HCEC 1CT (cell line): ENCODE measurements around the gene DYSF.

Source experiments
- DNase-seq: peaks from one replicate; pipeline ENCODE4 v3.0.0-alpha.2; 2017

DYSF gene

GRCh38 chr2:71662665-71663394, 209.5 kb downstream of the DYSF start:
- DNase-seq, result no peak

DNA sequence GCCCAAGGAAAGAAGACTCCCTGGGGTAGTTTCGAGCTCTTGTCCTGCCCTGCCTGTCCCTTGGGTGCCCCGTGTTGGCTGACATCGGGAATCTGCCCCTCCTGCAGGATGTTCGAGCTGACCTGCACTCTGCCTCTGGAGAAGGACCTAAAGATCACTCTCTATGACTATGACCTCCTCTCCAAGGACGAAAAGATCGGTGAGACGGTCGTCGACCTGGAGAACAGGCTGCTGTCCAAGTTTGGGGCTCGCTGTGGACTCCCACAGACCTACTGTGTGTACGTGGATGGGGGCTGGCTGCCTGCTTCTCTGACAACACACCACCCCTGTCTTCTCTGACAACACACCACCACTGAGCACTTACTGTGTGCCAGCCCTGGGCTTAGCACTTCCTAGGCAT, 210.8 kb downstream of the DYSF start:
- DNase-seq, result no peak

GRCh38 chr2:71665168-71666093, 212.1 kb downstream of the DYSF start:
- no peak for DNase-seq

- DNase-seq, result no peak
These were observed 212.7 kb downstream of the DYSF start for GRCh38 chr2:71666094-71666474.

- no peak for DNase-seq
These were observed 214.2 kb downstream of the DYSF start for GRCh38 chr2:71667256-71668182.

DNA sequence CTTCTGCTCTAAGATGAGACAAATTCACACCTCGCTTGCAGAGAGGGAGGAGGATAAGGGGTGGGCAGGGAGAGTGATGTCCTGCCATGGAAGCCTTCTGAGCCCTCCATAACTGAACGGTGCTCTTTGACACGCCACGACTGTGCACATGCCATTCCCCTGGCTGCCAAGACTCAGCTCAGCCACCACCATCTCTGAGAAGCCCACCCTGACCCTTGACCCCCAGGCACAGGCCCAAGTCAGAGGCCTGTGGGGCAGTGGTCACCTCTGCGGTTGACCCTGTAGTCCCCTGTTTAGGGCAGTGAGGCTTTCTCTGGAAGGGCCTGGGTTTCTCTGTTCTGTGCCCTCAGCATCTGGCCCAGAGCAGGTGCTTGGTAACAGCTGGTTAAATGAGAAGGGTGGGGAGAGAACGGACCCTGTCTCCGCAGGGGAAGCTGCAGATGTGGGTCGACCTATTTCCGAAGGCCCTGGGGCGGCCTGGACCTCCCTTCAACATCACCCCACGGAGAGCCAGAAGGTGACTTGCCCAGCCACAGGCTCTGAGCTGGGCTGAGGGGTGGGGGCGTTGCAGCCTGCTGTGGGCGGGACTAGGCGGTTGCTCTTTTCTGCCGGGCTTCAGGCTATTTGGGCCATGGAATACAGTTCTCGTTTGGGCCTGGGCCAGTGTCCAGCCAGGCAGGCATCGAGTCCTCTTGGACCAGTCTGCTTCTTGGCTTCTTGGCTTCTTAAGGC, 215.1 kb downstream of the DYSF start:
- no peak for DNase-seq

GRCh38 chr2:71669058-71669456, 215.7 kb downstream of the DYSF start:
- no peak for DNase-seq

GRCh38 chr2:71669628-71670429, 216.5 kb downstream of the DYSF start:
- no peak for DNase-seq

DNA sequence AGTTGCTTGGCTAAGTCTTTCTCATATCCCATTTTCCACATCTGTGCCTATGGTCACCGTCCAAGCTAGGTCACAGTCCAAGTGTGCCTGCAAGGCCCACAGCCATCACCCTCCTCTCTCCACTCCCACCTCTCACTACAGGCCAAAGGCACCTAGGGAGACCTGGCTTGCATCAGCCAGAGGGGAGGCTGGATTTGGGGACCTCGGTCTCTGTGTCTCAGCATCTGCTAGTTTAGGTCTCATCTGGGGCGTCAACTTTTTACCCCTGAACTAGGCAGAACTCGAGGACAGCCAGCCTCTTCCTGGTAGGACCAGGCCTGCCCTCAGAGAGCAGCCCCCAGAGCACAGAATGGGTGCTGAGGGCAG, 217.1 kb downstream of the DYSF start:
- no peak for DNase-seq

GRCh38 chr2:71671203-71671854, 218.0 kb downstream of the DYSF start:
- no peak for DNase-seq

DNA sequence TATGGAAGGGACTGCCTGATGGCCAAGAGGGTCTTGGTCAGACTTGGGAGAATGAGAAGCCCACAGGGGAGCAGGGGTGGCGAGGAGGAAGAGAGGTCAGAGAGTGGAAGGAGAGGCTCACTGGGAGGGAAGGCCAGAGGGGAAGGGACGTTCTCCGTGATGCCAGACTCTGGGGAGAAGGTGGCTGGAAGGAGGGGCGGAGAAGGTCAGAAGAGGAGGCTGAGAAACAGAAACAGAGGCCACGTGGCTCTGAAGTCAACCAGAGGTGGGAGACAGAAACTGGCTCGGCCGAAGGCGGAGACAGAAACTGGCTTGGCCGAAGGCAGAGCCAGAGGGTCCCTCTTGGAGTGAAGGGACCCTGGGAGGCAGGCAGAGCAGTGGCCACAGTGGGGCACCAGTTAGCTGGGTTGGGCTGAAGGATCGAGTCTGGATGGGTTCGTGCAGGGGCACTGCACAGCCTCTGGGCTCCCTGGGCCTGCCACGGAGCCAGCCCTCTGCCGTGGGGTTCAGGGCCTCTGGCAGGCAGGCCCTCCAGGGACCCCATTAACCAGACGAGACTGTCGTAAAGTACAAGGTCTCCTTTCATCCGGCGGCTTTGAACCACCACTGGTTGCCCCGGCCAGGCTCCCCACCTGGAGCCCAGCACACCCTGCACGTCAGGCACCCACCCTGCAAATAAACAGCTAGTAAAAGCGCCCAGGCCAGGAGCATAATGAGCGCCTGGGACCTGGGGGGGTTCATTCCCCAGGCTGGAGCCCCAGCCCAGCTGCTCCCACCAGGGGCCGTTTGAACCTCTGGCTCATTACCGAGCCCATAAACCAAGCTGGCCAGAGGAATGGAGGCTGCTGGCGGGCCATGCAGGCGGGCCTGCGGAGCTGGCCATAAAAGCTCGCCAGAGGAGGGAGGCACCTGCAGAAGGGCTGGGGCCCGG, 218.8 kb downstream of the DYSF start:
- DNase-seq, result no peak

DNA sequence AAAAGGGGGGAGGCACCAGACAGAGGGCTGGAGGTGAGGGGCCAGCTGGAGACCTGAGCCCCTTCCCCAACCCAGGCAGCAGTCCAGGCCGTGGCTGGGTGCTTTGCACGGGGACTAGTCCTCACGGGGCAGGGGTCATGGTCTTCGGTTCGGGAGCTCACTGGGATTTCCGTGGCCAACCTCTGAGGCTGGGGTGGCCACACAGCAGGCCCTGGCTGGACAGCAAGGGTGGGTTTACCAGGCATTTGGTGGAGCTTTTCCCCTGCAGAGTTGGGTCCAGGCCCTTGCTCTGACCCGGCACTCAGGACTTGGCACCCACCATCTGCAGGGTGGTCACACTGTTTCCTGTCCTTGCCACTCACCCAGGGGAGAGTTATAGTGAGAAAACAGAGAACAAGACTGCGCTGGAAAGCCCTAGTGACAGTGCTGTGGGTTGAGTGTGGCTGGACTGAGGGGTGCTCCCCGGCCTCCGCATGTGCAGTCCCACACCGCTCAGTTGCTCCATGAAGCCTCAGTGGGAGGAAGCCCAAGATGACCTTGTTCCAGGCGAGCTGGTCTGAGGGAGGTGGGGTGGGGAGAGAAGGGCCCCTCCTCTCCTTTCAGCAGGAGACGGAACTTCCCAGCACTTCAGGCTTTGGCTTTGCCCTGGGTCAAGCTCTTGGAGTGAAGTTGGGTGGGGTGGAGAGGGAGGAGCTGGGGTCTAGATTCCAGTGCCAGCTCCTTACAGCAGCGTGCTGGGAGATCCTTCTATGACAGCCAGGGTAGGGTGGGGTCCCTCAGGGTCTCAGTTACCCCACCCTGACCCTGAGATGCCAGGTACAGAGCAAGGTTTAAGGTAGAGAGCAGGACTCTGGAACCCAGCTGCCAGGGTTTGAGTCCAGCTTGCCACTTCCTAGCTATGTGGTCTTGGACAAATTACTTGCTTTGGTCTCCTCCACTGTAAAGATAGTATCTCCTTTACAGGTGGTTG, 219.8 kb downstream of the DYSF start:
- no peak for DNase-seq

DNA sequence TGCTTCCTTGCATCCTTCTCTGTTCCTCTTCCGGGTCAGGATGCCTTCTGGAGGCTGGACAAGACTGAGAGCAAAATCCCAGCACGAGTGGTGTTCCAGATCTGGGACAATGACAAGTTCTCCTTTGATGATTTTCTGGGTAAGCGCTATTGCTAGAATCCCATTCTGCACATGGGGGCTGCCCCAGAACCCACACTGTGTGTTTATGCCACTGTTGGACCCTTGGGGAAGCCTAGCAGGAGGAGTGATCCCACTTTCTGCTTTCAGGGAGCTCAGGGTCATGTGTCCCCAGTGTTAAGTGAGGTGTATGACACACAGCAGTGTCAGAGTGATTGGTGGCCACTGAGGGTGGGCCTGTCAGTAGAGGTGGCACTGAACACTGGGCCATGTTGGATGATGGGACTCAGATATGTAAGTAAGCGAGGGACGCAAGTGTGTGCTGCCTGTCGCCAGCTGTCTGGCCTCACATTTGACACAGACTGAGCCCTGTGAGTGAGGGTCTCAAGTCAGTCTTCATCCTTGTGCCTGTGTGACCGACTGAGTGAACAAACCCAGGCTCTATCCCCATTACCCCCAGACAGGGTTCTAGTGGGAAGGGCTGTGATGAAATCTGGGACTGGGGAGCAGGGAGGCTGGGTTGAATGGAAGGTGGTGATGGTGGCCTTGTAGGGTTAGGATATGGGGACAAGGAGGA, 220.9 kb downstream of the DYSF start:
- DNase-seq, result no peak

DNA sequence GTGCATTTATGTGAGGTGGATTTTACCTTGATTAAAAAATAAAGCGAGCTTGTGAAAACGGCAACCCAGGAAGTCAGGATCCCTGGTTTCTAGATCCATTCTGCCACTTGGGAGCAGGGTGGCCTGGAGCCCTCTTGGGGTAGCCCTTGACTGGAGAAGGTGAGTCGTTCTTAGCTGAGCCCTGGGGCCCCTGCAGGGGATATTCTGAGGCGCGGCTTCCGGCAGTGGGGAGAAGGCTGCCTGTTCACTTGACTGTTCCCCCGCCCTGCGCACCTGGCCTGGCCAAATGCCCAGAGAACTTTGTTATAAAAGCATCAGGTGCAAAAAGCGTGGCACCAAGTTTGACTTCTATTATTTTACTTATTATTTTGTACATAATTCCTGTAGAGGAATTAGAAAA, 221.9 kb downstream of the DYSF start:
- DNase-seq, result no peak

- no peak for DNase-seq
These were observed 225.5 kb downstream of the DYSF start for GRCh38 chr2:71678874-71679273.

DNA sequence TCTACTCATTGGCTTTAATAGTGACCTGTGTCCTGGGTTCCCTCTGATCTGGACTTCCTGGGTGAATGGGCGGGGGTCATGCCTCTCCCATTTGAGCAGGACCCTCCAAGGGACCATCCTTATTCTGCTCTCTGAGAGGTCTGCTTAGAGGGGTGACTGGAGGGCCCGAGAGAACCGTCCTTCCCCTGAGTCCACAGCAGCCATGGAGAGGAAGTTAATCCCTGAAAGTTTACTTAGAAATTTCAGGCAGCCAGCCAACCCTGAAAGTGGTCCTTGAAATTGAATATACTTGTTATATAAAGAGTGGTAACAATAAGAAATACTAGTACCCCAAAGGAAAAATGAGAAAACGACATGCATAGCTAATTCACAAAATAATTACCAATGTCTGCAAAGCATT, 226.1 kb downstream of the DYSF start:
- no peak for DNase-seq

GRCh38 chr2:71680925-71681324, 227.6 kb downstream of the DYSF start:
- no peak for DNase-seq

DNA sequence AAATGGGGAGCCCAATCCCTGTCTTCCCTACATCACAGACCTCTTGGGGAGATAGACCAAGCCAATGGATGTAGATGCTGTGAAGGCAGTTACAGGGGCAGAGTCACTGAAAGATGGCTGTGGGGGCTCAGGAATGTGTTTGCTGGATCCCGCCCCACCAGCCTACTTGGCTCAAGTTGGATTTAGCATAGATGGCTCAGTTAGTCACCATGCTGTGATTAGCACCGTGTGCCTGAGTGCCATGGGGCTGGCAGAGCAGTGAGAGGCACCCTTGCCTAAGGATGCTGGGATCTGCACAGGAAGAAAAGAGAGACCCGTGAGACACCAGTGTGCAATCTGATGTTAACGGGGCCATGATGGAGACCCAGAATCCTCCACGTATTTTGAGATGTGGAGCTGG, 228.3 kb downstream of the DYSF start:
- DNase-seq, result no peak
